ENCODE results near the gene SLC39A10. TPM values are rescaled to one million over a fixed set of nuclear protein-coding genes. Genes with fewer than 3 reads are reported as not detected.

The SLC39A10 gene
- total RNA-seq, 1 experiment from 2014 or later, result 38.9 TPM

DNA sequence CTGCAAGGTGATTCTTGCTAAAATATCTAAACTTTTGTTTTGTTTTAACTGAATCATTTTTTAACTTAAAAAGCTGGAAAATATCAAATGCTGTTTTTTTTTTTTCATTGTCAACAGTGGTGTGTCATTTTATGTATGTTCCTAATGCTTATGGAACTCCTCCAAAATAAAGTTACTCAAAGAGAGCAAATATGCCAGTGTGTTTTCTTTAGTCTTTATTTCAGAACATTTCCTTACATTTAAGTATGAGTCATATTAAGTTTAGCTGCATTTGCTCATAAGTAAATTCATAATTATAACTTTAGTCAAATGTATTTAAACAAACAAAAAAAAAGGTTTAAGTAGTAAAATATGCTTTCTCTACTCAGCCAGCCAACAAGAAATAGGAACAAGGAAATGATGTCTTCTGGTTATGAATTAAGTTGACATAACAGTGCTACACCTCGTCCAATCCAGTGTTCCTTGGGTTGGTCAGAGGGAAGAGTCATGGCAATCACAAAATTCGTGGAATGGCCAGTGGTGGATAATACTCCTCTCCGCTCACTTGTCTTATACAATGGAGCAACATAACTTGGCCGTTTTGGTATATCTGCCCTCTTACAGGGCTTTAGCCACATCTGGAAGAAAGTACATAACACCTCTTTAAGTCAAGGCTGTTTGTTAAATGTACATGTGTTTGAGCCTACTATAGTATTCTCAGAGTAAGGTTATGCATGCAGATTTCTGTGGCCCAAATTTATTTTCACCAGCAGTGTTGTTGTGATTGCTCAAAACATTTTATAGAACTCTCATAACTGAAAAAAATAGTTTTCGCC is 80.7 kb downstream of the SLC39A10 start:
- in situ Hi-C loops (cut with HindIII; ENCODE audit: low pct_unique_long_range_greater_than_20kb, low sequenced_read_pairs), result no loop called here
- DNase-seq (ENCODE audit: low read depth, low spot score), result no peak

DNA sequence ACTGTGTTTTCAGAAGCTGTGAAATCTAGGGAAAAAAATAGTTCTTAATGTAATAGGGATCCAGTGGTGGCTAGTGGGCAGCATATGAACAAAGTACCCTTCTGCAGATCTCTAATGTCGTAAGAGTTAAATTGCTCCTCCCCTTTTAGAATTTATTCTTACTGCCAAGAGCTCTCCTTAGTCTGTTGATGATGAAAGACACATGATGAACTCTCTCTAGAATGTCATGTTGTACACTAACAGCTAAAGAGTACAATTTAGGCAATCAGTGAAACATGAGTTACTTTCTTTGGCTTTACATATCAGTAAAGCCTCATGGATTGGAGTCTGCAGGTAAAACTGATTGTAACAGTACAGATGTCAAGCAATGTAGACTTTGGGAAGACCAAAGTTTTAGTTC is 84.2 kb downstream of the SLC39A10 start:
- DNase-seq (ENCODE audit: low read depth, low spot score), result no peak
- in situ Hi-C loops (cut with HindIII; ENCODE audit: low pct_unique_long_range_greater_than_20kb, low sequenced_read_pairs), result no loop called here

DNA sequence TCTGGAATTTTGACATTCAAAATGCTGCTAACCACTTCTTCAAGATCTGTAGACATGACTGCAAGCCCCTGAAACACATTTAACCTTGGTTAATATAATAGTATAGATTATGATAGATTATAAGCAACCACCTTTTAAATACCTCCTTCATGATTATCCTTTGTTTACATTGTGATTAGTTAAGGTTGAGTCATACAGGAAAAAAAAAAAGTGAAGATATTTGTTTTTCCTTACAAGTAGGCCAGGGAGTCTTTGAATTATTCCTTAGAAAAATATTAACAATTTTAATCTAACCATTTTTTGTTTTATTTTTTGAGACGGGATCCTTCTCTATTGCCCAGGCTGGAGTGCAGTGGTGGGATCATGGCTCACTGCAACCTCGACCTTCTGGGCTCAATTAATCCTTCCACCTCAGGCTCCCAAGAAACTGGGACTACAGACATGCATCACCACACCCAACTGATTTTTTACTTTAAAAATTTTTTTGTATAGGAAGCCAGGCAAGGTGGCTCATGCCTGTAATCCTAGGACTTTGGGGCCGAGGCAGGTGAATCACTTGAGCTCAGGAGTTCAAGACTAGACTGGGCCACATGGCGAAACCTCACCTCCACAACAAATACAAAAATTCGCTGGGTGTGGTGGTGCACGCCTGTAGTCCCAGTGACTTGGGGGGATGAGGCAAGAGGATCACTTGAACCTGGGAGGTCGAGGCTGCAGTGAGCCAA is 99.4 kb downstream of the SLC39A10 start:
- DNase-seq (ENCODE audit: low read depth, low spot score), result no peak
- in situ Hi-C loops (cut with HindIII; ENCODE audit: low pct_unique_long_range_greater_than_20kb, low sequenced_read_pairs), result no loop called here

DNA sequence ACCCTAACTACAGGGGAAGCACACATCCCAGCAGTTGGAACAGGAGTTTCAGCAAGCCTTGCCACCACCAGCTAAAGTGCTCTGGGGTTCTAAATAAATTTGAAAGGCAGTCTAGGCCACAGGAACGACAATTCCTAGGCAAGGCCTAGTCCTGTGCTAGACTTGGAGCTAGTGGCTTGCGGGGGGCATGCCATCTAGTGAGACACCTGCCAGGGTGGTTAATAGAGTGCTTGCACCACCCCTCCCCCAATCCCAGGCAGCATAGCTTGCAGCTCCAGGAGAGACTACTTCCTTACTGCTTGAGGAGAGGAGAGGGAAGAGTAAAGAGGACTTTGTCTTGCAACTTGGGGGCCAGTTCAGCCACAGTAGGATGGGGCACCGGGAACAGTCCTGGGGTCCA is 101.8 kb downstream of the SLC39A10 start:
- in situ Hi-C loops (cut with HindIII; ENCODE audit: low pct_unique_long_range_greater_than_20kb, low sequenced_read_pairs), result no loop called here

DNA sequence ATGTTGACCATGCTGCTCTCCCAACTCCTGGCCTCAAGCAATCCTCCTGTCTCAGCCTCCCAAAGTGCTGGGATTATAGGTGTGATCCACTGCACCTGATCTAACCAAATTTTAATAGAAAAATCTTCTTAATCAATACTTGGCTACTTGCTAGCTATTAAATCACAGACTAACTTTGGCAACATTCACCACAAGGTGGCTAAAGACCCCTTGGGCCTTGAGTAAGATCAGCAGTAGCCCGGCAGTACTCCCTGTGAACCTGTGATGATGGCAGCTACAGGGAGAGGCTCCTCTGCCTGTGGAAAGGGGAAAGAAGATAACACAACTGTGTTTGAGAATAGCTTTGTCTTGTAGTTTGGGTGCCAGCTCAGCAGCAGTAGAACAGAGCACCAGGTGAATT is 102.9 kb downstream of the SLC39A10 start:
- in situ Hi-C loops (cut with HindIII; ENCODE audit: low pct_unique_long_range_greater_than_20kb, low sequenced_read_pairs), result no loop called here
- no peak for DNase-seq (ENCODE audit: low read depth, low spot score)

More for the DNA sequence above, 101.8 kb downstream of the SLC39A10 start:
- no peak for DNase-seq (ENCODE audit: low read depth, low spot score)

DNA sequence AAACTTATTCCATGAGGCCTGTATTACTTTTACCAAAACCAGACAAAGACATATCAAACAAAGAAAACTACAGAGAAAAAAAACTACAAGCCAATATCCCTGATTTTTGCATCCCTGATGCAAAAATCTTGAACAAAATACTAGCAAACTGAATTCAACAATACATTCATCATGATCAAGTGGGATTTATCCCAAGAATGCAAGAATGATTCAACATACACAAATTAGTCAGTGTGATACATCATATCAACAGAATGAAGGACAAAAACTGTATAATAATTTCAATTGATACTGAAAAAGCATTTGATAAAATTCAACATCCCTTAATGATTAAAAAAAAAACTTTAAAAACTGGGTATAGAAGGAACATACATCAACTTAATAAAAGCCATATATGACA is 106.8 kb downstream of the SLC39A10 start:
- in situ Hi-C loops (cut with HindIII; ENCODE audit: low pct_unique_long_range_greater_than_20kb, low sequenced_read_pairs), result no loop called here
- DNase-seq (ENCODE audit: low read depth, low spot score), result no peak

DNA sequence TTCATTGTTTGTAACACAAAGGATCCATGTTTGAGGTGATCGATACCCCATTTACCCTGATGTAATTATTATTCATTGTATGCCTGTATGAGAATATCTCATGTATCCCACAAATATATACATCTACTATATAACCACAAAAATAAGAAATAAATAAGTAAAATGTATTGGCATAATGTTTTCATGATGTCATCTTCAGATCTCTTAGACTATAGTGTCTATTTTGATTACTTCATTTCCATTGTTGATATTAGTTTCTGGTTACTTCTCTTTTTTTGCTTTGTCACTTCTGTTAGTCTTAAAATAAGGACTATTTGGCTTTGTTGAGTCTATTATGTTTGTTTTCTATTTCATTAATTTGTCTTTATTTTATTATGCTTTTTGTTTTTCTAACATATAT is 109.7 kb downstream of the SLC39A10 start:
- in situ Hi-C loops (cut with HindIII; ENCODE audit: low pct_unique_long_range_greater_than_20kb, low sequenced_read_pairs), result no loop called here
- no peak for DNase-seq (ENCODE audit: low read depth, low spot score)

DNA sequence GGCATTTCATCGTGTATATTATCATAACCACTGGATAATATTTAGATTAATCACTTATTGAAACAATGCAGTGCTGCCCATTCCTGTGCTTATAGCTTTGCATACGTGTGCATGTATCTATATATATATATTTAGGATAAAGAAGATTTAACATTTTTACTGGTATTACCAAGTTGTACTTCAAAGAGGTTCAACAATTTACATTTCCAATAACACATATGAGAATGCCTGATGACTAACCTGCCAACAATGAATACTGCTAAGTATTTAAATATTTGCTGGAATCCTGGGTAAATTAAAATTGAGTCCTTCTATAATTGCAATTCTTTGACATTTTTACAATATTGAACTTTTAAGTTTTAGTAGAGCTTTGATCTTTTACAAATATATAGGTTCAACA is 111.4 kb downstream of the SLC39A10 start:
- in situ Hi-C loops (cut with HindIII; ENCODE audit: low pct_unique_long_range_greater_than_20kb, low sequenced_read_pairs), result no loop called here
- no peak for DNase-seq (ENCODE audit: low read depth, low spot score)

DNA sequence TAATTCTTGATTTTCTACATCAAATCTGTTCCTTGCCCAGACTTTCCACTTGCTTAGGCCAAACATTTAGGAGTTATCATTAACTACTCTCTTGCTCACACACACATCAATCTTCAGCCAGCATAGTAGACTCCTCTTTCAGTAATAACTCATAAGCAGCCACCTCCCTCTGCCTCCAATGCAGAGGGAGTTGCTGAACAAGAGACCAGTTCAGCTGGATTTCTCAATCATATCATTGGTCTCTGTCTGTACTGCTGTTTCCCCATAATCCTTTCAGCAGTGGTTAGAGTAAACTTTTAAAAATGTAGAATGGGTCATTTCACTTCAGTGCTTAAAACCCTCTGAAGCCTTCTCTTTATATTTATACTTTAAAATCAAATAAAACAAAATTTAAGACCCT is 112.9 kb downstream of the SLC39A10 start:
- DNase-seq (ENCODE audit: low read depth, low spot score), result no peak
- in situ Hi-C loops (cut with HindIII; ENCODE audit: low pct_unique_long_range_greater_than_20kb, low sequenced_read_pairs), result no loop called here

DNA sequence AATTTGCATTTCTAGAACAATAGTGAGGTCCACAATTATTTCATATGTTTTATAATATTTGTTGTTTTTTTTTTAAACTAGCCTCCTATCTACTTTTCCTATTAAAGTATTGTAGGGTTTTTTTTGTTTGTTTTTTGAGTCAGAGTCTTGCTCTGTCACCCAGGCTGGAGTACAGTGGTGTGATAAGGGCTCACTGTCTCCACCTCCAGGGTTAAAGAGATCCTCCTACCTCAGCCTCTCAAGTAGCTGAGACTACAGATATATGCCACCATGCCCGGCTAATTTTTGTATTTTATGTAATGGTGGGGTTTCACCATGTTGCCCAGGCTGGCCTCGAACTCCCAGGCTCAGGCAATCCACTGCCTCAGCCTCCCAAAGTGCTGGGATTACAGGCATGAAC is 122.5 kb downstream of the SLC39A10 start:
- in situ Hi-C loops (cut with HindIII; ENCODE audit: low pct_unique_long_range_greater_than_20kb, low sequenced_read_pairs), result no loop called here
- no peak for DNase-seq (ENCODE audit: low read depth, low spot score)

DNA sequence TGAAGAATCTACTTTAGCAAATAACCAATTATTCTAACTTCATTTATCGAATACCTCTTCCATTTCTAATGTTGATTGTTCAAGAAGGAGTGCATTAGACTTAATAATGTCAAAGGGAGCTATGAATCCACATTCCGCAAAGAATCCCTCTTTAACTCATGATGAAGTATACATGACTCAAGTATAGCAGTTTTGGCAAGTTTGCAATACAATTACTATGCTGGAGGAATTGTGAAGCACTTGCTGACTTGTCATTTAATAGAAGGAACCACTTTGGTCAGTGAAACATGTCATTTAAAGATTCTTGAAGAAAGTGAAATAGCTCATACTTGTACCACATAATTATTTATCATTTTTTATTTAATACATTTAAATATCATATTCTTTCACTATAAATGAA is 125.1 kb downstream of the SLC39A10 start:
- in situ Hi-C loops (cut with HindIII; ENCODE audit: low pct_unique_long_range_greater_than_20kb, low sequenced_read_pairs), result no loop called here

More for the DNA sequence above, 125.1 kb downstream of the SLC39A10 start:
- DNase-seq (ENCODE audit: low read depth, low spot score), result no peak

Small RNA genes within 50 kb of the gene (small RNA-seq; reads per million reads assigned to genes)
- 0 reads per million in 2 experiments for gene RNU6-915P
